ELR (cell line): ENCODE measurements around the gene CDH16.
"Not testable (repeated sequence)": the region's sequence is repeated elsewhere in the genome, so short reads cannot be mapped to it uniquely, and the experiment has no call there.

ENCODE experiments used
- DNase-seq: peaks from one replicate; pipeline ENCODE4 v3.0.0-alpha.2; 2015; ENCODE audit warnings: low read depth

The CDH16 gene

DNA sequence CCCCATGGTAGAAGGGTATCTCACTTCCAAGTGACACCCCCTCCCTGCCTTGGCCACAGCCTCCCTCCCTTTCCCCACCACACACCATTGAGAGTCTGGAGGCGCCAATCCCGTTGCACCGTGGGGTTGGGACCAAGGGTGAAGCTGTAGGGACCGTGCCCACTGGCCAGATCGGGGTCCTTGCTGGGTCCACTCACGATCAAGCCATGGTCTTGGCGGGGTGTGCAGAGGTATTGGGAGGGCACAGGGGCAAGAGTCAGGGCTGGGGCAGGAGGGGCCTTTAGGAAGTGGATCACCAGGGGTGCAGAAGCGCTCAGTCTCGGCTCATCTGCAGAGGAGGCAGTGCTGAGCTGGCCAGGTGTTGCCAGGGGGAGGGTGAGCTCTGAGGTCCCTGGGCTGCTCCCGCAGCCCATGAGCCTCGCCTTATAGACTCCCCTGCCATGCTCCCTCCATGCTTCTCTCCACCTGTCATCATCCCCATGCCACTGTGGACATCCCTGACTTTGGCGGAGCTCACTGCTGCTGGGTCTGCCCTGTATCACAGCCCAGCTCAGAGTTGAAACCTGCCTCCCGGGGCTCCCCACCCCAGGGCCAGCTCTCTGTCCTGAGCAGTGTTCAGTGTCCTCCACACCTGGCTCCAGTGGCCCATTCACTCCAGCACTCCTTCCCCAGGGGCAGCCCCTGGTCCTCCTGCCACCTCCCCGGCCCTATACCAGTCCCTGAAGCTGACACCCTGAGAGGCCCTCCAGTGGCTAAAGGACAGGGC is 8.3 kb downstream of the CDH16 start:
- no peak for DNase-seq

DNA sequence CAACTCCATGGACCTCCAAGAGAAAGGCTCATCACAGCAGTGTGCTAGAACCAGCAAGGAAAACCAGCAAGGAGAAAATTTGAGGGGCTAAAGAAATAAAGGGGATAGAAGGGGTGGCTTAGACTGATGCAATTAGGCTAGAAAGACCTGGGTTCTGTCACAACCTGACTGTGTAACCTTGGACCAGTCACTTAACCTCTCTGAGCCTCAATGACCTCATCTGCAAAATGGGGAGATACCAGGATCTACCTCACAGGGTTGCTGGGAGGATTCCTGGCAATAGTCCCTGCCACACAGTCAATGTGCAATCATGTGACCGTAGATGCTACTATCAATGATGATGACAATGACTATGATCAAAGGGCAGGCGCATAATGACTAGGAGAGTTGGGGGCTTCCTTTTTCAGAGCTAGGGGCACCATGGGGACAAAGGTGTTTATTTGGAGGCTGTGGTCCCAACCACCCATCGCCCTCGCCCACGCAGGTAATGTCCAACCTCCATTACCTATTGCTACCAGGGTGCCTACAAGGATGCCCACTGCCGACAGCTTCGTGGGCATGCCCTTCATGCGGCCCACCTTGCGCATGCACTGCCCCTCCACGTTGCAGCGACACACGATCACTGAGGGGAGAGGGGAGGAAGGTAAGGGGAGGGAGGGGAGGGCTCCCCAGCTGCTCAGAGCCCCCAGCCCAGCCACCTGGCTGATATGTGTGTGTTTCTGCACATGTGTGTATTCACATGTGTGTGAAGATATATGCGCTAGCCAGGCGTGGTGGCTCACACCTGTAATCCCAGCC is 9.7 kb downstream of the CDH16 start:
- DNase-seq = no peak

DNA sequence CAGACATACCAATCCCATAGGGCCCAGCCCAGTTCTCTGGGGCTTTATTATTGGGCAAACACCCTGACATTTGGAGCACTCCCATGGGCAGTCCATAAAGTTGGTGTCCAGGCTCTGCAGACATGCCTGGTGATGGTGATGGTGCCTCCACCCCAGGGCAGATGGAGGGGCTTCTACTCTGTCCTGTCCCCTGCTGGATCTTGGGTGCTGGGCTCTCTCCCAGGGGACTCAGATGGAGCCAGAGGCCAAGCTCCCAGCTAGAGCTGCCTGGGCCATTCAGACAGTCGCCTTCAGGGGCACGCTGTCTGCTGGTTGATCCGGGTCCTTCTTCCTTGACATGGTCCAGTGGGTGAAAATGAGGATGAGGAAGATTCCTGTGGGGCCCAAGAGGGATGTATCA is 10.6 kb downstream of the CDH16 start:
- no peak for DNase-seq

DNA sequence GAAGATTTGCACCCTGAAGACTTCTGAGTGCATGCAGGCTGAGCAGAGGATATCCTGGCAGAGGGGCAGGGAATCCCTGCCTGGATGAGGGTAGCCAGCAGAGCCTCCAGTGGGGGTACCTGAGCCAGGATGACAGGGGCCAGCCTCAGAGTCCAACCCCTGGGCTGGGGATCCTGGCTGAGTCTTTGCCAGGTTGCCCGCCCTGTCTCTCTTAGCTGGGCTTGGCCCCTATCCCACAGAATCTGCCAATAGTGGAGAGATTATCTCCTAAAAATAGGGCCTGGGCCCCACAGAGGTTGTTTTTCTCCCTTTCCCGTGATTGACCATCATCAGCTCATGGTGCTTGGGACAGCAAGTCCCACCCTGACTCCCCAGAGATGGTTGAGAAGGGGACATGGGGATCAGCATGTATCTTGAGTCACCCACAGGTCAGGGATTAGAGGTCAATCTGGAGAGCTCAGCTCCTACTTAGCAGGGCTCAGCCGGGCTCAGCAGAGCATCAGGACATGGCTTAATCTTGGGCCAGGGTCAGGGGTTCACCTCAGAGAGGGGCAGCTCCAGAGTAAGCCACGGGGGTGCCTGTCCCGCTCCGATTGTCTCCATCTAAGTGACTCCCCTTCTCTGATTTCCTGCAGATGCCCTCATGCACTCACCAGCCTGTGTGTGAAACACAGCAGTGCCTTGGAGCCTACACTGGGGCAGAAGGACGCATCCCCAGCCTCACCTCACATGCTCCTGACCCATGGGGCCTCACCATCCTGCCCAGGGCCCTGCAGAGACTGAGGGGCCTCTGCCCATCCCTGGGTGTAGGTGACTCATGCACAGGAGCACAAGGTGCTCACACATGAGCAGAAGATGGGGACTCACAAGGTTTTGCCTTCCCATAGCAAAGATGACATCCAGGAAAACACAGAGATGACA is 11.5 kb downstream of the CDH16 start:
- no peak for DNase-seq

DNA sequence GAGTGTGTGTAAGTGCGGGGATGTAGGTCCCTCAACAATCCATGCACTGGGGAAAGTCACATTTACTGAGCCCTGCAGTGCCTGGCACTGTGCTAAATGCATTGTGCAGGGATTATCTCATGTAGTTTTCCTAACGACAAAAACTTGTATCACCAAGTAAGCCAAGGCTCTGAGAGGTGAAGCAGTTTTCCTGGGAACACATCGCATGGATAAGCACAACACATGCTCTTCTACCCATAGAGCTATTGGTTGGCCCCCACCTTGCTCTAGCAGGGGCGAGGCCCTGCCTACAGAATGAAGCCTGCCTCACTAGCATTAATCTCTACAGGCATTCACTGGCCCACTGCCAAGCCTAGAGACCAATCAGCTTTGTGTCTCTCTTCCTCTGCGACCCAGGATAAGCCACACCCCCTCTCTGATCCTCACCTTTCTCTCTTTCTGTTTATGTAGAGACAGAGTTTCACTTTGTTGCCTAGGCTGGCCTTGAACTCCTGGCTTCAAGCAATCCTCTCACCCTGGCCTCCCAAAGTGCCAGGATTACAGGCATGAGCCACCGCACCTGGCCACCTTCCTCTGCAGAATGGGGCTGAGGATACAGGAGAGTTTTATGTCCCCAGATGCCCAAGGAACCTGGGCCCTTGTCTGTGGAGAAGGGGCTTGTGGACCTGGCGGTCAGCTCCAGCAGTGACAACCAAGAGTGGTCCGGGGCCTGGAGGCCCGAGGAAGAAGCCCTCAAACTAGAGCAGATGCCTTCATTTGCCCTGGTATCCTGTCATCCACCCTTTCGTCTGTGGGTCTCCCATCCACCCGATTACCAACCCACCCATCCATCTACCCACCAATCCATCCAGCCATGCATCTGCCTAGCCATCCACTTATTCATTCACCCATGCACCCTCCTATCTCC is 12.8 kb downstream of the CDH16 start:
- DNase-seq = no peak

DNA sequence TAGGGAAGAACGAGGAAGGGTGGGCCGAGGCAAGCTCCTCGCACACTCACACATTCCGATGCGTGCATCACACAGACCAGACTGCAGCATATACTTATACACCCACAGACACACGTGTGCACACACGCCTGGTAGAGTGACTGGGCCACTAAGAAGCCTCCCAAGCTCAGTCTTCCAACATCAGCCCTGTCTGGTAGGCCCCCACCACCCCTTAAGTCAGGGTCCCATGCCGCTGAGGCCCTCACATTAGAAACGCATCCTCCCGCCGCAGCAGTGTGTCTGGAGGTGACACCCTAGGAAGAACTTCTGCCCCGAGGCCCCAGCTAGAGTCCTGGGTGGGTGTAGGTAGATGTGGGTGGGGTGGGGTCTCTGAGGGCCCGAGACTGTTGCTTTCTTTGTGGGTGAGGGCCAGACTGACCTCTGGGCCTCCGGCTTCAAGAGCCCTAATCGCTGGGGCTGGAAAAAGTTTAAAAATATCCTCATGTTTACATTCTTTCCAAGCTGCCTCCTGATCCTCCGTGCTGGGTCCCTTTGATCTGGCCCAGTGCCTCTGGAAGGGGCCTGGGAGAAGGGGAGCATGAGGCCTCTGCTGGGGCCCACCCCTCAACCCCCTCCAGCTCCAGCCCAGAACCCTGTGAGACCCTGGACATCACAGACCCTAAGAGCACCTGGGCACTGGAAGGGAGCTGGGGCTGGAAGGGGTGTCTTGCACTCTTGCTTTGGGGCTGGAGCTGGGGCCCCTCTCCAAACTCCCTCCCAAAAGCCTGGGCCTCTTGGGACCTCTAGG is 13.6 kb downstream of the CDH16 start:
- DNase-seq = no peak

DNA sequence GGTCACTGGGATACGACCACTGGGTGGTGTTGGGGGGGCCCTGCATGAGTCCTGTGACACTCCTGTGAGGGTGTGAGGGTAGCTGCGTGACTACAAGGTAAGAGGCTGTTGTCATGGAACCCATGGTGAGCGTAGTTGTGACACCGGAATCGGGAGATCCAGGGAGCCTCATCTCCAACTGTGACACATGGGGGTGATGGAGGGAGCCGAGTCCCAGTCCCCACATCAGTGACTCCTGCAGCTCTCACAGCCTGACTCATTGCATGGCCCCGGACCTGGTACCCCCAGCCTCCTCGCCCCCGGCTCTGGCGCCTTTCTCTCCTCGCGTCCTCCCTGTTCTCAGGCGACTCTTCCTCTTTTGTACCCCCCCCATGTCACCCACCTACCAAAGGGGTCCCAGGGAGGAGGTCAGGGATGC is 14.2 kb downstream of the CDH16 start:
- no peak for DNase-seq

DNA sequence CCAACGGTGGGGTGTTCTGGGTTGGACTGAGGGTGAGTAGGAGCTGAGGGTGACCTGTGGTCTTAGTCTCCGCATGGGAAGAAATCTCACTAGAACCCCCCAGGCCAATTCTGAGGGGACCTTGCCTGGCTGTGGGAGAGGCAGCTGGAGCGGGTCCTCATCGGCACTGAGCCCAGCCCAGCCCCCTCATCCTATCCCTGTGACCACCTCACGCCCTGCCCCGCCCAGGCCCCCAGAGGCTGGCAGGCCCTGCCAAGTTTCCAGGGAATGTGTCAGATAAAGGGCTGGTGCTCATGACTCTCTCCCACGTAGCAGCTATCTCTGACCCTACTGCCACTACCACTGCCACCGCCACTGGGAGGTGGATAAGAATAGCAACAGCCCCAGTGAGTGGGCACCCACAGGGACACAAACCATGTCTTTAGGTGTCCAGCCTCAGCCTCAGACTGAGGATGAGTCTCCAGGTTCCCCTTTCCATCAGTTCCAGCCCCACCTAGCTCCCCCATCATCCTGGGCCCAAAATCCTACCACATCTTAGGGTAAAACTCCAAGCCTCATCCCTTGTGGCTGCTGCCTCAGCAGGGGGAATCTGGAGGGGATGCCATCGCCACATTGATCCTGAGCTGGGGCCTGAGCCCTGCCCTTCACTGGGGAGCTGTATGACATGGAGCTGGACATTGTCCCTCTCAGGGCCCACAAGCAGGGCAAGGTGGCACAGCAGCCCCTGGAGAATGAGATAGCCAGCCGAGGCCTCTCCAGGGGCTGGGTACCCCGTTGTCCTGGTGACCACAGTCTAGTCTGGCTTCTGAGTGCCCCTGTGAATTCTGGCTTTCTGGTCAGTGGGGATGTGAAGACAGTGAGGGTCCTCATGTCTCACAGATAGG is 14.9 kb downstream of the CDH16 start:
- no peak for DNase-seq

- no peak for DNase-seq
Observed at GRCh38 chr16:66902648-66903543, 15.8 kb downstream of the CDH16 start.

DNA sequence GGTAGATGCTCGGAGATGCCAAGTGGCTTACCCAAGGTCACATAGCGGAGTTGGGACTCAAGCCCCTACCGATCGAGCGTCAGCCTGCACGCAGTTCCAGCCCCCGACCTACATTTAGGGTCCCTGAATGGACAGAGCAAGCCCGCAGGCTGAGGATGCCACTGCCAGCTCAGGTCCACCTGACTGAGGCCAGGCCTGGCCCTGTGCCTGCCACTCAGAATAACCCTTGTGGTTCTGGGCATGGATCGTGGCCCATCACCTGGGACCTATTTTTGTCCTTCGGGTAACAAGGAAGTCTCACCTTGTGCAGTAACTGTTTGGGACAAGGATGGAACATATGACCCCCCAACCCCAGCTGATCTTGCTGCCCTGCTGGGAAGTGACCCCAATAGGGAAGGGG is 17.1 kb downstream of the CDH16 start:
- no peak for DNase-seq

DNA sequence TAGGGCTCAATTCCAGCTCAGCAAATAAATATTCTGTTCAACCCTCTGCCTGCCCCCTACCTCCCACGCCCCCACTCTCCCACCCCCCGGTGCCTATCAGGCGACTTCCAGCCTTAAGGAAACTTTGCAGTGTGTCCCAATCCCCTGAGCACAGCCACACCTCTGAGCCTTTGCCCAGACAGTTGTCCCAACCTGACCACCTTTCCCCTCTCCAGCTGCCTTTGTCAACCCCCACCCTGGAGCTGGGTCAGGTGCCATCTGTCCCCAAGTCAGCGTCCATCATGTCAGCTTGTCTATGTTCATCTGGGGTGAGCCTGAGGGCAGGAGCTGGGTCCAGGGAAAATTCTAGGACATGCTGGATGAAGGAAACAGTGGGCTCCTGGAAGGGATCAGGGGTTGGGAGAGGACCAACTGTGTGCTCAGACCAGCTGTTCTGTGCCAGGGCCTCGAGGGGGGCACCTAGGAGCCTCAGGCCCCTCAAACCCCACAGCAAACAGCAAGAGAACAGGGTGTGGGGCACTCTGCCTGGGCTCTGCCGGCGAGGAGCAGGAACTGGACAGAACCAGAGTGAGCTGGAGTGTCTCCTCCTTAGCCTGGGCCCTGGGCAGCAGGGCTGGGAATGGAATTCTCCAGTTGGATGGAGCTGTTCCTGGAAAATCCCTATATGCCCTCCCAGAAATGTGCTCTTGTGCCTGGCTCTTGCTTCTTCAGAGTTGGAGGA is 17.8 kb downstream of the CDH16 start:
- DNase-seq = no peak

- peak; percentile 79 for DNase-seq
Observed at GRCh38 chr16:66899945-66900710, 18.6 kb downstream of the CDH16 start.

GRCh38 chr16:66899310-66899944 is 19.3 kb downstream of the CDH16 start:
- DNase-seq = peak; percentile 32

DNA sequence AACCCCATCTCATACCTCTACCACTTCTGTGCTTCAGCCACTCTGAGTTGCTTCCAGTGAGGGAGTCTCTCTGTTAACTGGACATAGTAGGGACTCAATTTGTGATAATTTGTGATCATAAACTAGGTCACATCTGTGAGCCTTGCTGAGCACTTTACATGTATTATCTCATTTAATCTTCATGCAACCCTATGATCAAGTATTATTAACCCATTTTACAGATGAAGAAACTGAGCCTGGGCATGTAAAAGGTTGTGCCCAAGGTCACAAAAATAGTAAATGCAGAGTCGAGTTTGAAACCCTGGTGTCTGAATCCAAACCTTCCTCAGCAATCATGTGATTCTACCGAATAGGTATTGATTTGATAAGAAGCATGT is 19.8 kb downstream of the CDH16 start:
- no peak for DNase-seq

- peak; percentile 51 for DNase-seq
Observed at GRCh38 chr16:66898207-66898606, 20.5 kb downstream of the CDH16 start.

GRCh38 chr16:66896682-66897081 is 22.0 kb downstream of the CDH16 start:
- DNase-seq = not testable (repeated sequence)

DNA sequence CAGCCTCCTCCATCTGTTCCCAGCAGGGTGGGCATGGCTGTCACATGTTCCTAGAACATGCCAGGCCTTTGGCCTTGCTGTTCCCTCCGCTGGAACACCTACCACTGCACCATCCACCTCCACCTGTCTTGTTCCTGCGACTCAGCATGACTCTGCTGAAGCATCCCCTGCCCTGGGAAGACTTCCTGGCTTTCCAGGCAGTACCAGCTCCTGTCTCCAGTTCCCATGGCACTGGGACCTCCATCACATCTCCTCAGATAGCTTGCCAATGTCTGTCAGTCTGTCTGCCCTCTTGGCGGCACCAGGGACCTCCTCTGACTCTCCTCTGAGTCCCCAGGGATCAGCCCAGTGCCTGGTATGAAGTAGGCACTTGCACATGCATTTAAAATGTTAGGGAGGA is 22.7 kb downstream of the CDH16 start:
- DNase-seq = no peak
